HepG2 (cell line): ENCODE measurements around the gene CNOT8. TPM values are rescaled to one million over a fixed set of nuclear protein-coding genes. Genes with fewer than 3 reads are reported as not detected.

Experiments used
- BRD4 ChIP-seq: sonication (generic); formaldehyde crosslinking; IDR thresholded peaks from 2 replicates; pipeline ENCODE4 v1.4.0; 2020; ENCODE audit warnings: missing genetic modification reagents
- CREB1 ChIP-seq, 2 experiments: fragments of 450-650 bp in 1 of 2; IDR thresholded peaks; 2 replicates each; pipeline ENCODE4 v1.6.1; 2016 to 2017; ENCODE audit warnings: control low read depth in 1 of 2, mild to moderate bottlenecking in 1 of 2, missing compliant biosample characterization in 1 of 2, missing genetic modification characterization in 1 of 2
- FOXO1 ChIP-seq: sonication (generic); formaldehyde crosslinking; IDR thresholded peaks from 2 replicates; pipeline ENCODE4 v1.4.0; 2020; ENCODE audit warnings: missing genetic modification reagents
- GFI1 ChIP-seq: sonication (generic); formaldehyde crosslinking; IDR thresholded peaks from 2 replicates; pipeline ENCODE4 v1.5.0; 2020; ENCODE audit warnings: missing genetic modification reagents, mild to moderate bottlenecking, borderline replicate concordance
- GLI4 ChIP-seq: sonication (generic); formaldehyde crosslinking; IDR thresholded peaks from 2 replicates; pipeline ENCODE4 v1.5.1; 2020; ENCODE audit warnings: missing genetic modification reagents, mild to moderate bottlenecking, moderate library complexity, borderline replicate concordance
- HDAC2 ChIP-seq: sonication (generic); formaldehyde crosslinking; IDR thresholded peaks from 2 replicates; pipeline ENCODE4 v1.4.0; 2020; ENCODE audit warnings: missing genetic modification reagents
- HIVEP1 ChIP-seq: sonication (generic); formaldehyde crosslinking; IDR thresholded peaks from 2 replicates; pipeline ENCODE4 v1.4.0; 2020; ENCODE audit warnings: mild to moderate bottlenecking, missing genetic modification reagents
- NCOR1 ChIP-seq: fragments of 200-600 bp; sonication (generic); IDR thresholded peaks from 2 replicates; pipeline ENCODE4 v1.7.0; 2017; ENCODE audit warnings: antibody characterized with exemption, low read length, borderline replicate concordance
- PAX8 ChIP-seq: sonication (generic); formaldehyde crosslinking; IDR thresholded peaks from 2 replicates; pipeline ENCODE4 v1.8.0; 2022; ENCODE audit warnings: mild to moderate bottlenecking, missing genetic modification reagents, borderline replicate concordance
- SALL1 ChIP-seq: sonication (generic); formaldehyde crosslinking; IDR thresholded peaks from 2 replicates; pipeline ENCODE4 v1.8.0; 2022; ENCODE audit warnings: mild to moderate bottlenecking, missing genetic modification reagents
- SP1 ChIP-seq, 2 experiments: fragments of 450-650 bp in 1 of 2; sonication (generic) in 1 of 2; formaldehyde crosslinking in 1 of 2; IDR thresholded peaks; 2 replicates each; pipeline versions ENCODE4 v1.4.0 to v1.6.1; 2016 to 2020; ENCODE audit warnings: missing genetic modification reagents in 1 of 2
- ZBTB21 ChIP-seq: sonication (generic); formaldehyde crosslinking; IDR thresholded peaks from 2 replicates; pipeline ENCODE4 v1.4.0; 2020; ENCODE audit warnings: missing genetic modification reagents
- ZNF235 ChIP-seq: sonication (generic); formaldehyde crosslinking; IDR thresholded peaks from 2 replicates; pipeline ENCODE4 v1.8.1; 2023; ENCODE audit warnings: mild to moderate bottlenecking, missing genetic modification reagents, borderline replicate concordance
- ZNF570 ChIP-seq: sonication (generic); formaldehyde crosslinking; IDR thresholded peaks from 2 replicates; pipeline ENCODE4 v1.4.0; 2020; ENCODE audit warnings: mild to moderate bottlenecking, missing genetic modification reagents, borderline replicate concordance
- ZNF678 ChIP-seq: sonication (generic); formaldehyde crosslinking; IDR thresholded peaks from 2 replicates; pipeline ENCODE4 v1.4.0; 2020; ENCODE audit warnings: mild to moderate bottlenecking, missing genetic modification reagents
- ZNF75D ChIP-seq: sonication (generic); formaldehyde crosslinking; IDR thresholded peaks from 2 replicates; pipeline ENCODE4 v1.8.1; 2023; ENCODE audit warnings: missing genetic modification reagents, mild to moderate bottlenecking, borderline replicate concordance
- ZNF883 ChIP-seq: sonication (generic); formaldehyde crosslinking; IDR thresholded peaks from 2 replicates; pipeline ENCODE4 v1.5.1; 2020; ENCODE audit warnings: mild to moderate bottlenecking, missing genetic modification reagents; ENCODE audit errors: not compliant biosample characterization
- polyA plus RNA-seq, 8 experiments: library from polyadenylated mRNA; depleted of rRNA in 3 of 8; stranded (reverse) in 7 of 8; unstranded in 1 of 8; fragments of >200 nt; fragmentation: Illumina TruSeq in 4 of 8; extraction: Trizol in 4 of 8; gene quantifications; 2 replicates each; pipeline versions ENCODE4 v1.2.1 to v1.2.3, GENCODE V29; 2011 to 2016; ENCODE audit warnings: low read depth in 4 of 8, missing spikeins in 1 of 8, mixed read lengths in 1 of 8; ENCODE audit not compliant: insufficient read depth in 1 of 8
- total RNA-seq, 5 experiments: library from RNA; depleted of rRNA; stranded (reverse); fragments of >200 nt; fragmentation: Illumina TruSeq; extraction: Trizol; gene quantifications; 2 replicates each; pipeline ENCODE4 v1.2.3, GENCODE V29; 2016; ENCODE audit warnings: low read depth in 1 of 5
- TF ChIP-seq, protein P1 (sequence below): sonication (generic); formaldehyde crosslinking; conservative IDR thresholded peaks from 2 replicates; pipeline ENCODE4 v1.4.0; 2020; ENCODE audit warnings: mild to moderate bottlenecking, missing genetic modification reagents, moderate library complexity
- TF ChIP-seq, protein P2 (sequence below): sonication (generic); formaldehyde crosslinking; IDR thresholded peaks from 2 replicates; pipeline ENCODE4 v1.5.0; 2020; ENCODE audit warnings: mild to moderate bottlenecking, missing genetic modification reagents
- TF ChIP-seq, protein P3 (sequence below): IDR thresholded peaks from 2 replicates; pipeline ENCODE4 v1.6.1; 2016; ENCODE audit warnings: low read depth

CNOT8 gene
- total and polyA plus RNA-seq, 2 of the 13 experiments (the other 11 are each of a cell fraction or from before 2014, with no cell fraction given) = 37.1 to 74.9 TPM

DNA sequence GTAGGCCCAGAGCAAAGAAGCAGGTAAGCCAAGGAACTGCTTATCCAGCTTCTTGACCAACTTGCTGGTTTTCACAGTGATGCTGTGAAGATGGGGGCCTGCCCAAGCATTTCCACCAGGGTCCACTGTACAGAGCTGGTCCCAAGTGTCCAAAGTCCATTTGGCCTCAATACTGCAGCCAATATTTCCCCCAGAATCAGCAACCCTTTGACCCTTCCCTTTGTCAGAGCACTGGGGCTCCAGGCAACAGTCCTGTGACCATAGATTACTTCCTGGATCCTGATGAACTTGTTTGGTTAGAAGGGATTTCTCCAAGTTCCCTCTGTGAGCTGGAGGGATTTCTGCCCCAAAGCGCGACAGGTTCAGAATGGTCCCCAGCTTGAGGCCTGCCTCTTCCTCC lies 34.4 kb upstream of the CNOT8 start (continued):
- TF ChIP-seq, protein P1, sequence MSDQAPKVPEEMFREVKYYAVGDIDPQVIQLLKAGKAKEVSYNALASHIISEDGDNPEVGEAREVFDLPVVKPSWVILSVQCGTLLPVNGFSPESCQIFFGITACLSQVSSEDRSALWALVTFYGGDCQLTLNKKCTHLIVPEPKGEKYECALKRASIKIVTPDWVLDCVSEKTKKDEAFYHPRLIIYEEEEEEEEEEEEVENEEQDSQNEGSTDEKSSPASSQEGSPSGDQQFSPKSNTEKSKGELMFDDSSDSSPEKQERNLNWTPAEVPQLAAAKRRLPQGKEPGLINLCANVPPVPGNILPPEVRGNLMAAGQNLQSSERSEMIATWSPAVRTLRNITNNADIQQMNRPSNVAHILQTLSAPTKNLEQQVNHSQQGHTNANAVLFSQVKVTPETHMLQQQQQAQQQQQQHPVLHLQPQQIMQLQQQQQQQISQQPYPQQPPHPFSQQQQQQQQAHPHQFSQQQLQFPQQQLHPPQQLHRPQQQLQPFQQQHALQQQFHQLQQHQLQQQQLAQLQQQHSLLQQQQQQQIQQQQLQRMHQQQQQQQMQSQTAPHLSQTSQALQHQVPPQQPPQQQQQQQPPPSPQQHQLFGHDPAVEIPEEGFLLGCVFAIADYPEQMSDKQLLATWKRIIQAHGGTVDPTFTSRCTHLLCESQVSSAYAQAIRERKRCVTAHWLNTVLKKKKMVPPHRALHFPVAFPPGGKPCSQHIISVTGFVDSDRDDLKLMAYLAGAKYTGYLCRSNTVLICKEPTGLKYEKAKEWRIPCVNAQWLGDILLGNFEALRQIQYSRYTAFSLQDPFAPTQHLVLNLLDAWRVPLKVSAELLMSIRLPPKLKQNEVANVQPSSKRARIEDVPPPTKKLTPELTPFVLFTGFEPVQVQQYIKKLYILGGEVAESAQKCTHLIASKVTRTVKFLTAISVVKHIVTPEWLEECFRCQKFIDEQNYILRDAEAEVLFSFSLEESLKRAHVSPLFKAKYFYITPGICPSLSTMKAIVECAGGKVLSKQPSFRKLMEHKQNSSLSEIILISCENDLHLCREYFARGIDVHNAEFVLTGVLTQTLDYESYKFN (CRISPR knock-in tag) = peak; percentile 65
- TF ChIP-seq ZNF570 (CRISPR knock-in tag) (no peak), CREB1 (IDR thresholded peaks at IDR 0.05) (no peak), CREB1 (CRISPR knock-in tag; IDR thresholded peaks at IDR 0.05) (0 out of 2 replicates have a peak, but pooled peaks have one; percentile 21), PAX8 (no peak), SP1 (IDR thresholded peaks at IDR 0.05) (no peak), SP1 (CRISPR knock-in tag; IDR thresholded peaks at IDR 0.05) (no peak), GFI1 (peak; percentile 93), ZNF678 (CRISPR knock-in tag) (no peak), HIVEP1 (CRISPR knock-in tag) (no peak), SALL1 (peak; percentile 38; the same call in 1 of the 2 replicates), NCOR1 (peak; percentile 55; the same call in 1 of the 2 replicates), FOXO1 (CRISPR knock-in tag) (no peak), HDAC2 (CRISPR knock-in tag) (no peak), ZNF75D (no peak), BRD4 (no peak), GLI4 (CRISPR knock-in tag) (no peak), ZBTB21 (CRISPR knock-in tag) (no peak), ZNF235 (no peak), ZNF883 (CRISPR knock-in tag) (no peak)
- TF ChIP-seq, protein P2, sequence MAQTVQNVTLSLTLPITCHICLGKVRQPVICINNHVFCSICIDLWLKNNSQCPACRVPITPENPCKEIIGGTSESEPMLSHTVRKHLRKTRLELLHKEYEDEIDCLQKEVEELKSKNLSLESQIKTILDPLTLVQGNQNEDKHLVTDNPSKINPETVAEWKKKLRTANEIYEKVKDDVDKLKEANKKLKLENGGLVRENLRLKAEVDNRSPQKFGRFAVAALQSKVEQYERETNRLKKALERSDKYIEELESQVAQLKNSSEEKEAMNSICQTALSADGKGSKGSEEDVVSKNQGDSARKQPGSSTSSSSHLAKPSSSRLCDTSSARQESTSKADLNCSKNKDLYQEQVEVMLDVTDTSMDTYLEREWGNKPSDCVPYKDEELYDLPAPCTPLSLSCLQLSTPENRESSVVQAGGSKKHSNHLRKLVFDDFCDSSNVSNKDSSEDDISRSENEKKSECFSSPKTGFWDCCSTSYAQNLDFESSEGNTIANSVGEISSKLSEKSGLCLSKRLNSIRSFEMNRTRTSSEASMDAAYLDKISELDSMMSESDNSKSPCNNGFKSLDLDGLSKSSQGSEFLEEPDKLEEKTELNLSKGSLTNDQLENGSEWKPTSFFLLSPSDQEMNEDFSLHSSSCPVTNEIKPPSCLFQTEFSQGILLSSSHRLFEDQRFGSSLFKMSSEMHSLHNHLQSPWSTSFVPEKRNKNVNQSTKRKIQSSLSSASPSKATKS (CRISPR knock-in tag) = no peak
- TF ChIP-seq, protein P3, sequence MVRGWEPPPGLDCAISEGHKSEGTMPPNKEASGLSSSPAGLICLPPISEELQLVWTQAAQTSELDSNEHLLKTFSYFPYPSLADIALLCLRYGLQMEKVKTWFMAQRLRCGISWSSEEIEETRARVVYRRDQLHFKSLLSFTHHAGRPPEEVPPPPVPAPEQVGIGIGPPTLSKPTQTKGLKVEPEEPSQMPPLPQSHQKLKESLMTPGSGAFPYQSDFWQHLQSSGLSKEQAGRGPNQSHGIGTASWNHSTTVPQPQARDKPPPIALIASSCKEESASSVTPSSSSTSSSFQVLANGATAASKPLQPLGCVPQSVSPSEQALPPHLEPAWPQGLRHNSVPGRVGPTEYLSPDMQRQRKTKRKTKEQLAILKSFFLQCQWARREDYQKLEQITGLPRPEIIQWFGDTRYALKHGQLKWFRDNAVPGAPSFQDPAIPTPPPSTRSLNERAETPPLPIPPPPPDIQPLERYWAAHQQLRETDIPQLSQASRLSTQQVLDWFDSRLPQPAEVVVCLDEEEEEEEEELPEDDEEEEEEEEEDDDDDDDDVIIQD = no peak
